Measurements from ENCODE around the gene SSTR1. TPM values are rescaled to one million over a fixed set of nuclear protein-coding genes. Genes with fewer than 3 reads are reported as not detected.
"Not testable (repeated sequence)": the region's sequence is repeated elsewhere in the genome, so short reads cannot be mapped to it uniquely, and the experiment has no call there.

SSTR1 gene
- total RNA-seq, 1 donor from 2014 or later, result not detected

GRCh38 chr14:38189930-38190726 is 17.6 kb upstream of the SSTR1 start:
- Mint-ChIP-seq H3K4me1 (ENCODE audit: low read depth, unreplicated experiment) (peaks cover 13% of the 10 kb centered on the region), H3K9me3 (ENCODE audit: unreplicated experiment) (peaks cover 5% of the 10 kb centered on the region), H3K4me3 (ENCODE audit: unreplicated experiment) (no peak overlapping the region), H3K27me3 (ENCODE audit: low read depth, unreplicated experiment) (peaks cover 46% of the 10 kb centered on the region), H3K36me3 (ENCODE audit: low read depth, unreplicated experiment) (no peaks in the 10 kb centered on the region), H3K27ac (ENCODE audit: unreplicated experiment) (no peak overlapping the region)
- Histone ChIP-seq H3K27me3 (ENCODE audit: insufficient read depth, low read length) (no peaks in the 10 kb centered on the region), H3K27ac (ENCODE audit: low read depth, low read length) (no peak overlapping the region), H3K4me3 (ENCODE audit: insufficient read depth, low read depth, low read length) (no peak overlapping the region), H4K20me1 (ENCODE audit: insufficient read depth, low read length) (no peaks in the 10 kb centered on the region), H2AFZ (ENCODE audit: low read depth, low read length) (no peak overlapping the region), H3K4me2 (ENCODE audit: low read length) (no peak overlapping the region), H3K9ac (ENCODE audit: low read length) (no peak overlapping the region), H3K4me1 (ENCODE audit: insufficient read depth, low read length) (no peaks in the 10 kb centered on the region), H3K36me3 (ENCODE audit: insufficient read depth, low read length) (no peaks in the 10 kb centered on the region), H3K79me2 (ENCODE audit: insufficient read depth, low read length) (no peaks in the 10 kb centered on the region), H3K9me3 (ENCODE audit: insufficient read depth, low read depth, low read length) (no peaks in the 10 kb centered on the region)
- DNase-seq (ENCODE audit: low read depth) (no peak), FAIRE-seq (no peak)
- TF ChIP-seq CTCF (IDR thresholded peaks at IDR 0.05; ENCODE audit: insufficient read depth, low read depth, low read length) (no peak), EZH2 (IDR thresholded peaks at IDR 0.05; ENCODE audit: insufficient read depth, low read length) (no peak)

- H4K20me1 ChIP-seq (ENCODE audit: insufficient read depth, low read length); H3K27ac ChIP-seq (ENCODE audit: low read depth, low read length); H3K27me3 ChIP-seq (ENCODE audit: insufficient read depth, low read length); FAIRE-seq; H3K36me3 Mint-ChIP-seq (ENCODE audit: low read depth, unreplicated experiment); H3K4me3 ChIP-seq (ENCODE audit: insufficient read depth, low read depth, low read length); H3K4me2 ChIP-seq (ENCODE audit: low read length); H3K9me3 ChIP-seq (ENCODE audit: insufficient read depth, low read depth, low read length); DNase-seq (ENCODE audit: low read depth); H3K36me3 ChIP-seq (ENCODE audit: insufficient read depth, low read length); H3K27ac Mint-ChIP-seq (ENCODE audit: unreplicated experiment); H3K9ac ChIP-seq (ENCODE audit: low read length); H3K4me1 ChIP-seq (ENCODE audit: insufficient read depth, low read length); H3K79me2 ChIP-seq (ENCODE audit: insufficient read depth, low read length); H3K4me3 Mint-ChIP-seq (ENCODE audit: unreplicated experiment); H3K9me3 Mint-ChIP-seq (ENCODE audit: unreplicated experiment); H2AFZ ChIP-seq (ENCODE audit: low read depth, low read length): not testable (repeated sequence)
- peaks cover 13% of the 10 kb centered on the region for H3K4me1 Mint-ChIP-seq (ENCODE audit: low read depth, unreplicated experiment)
- peaks cover 50% of the 10 kb centered on the region for H3K27me3 Mint-ChIP-seq (ENCODE audit: low read depth, unreplicated experiment)
Observed at GRCh38 chr14:38190846-38191245, 16.9 kb upstream of the SSTR1 start.

- not testable (repeated sequence) for H3K4me3 Mint-ChIP-seq (ENCODE audit: unreplicated experiment); H3K27ac Mint-ChIP-seq (ENCODE audit: unreplicated experiment); H4K20me1 ChIP-seq (ENCODE audit: insufficient read depth, low read length); H3K9ac ChIP-seq (ENCODE audit: low read length); H3K4me2 ChIP-seq (ENCODE audit: low read length); FAIRE-seq; H3K4me3 ChIP-seq (ENCODE audit: insufficient read depth, low read depth, low read length); H3K36me3 Mint-ChIP-seq (ENCODE audit: low read depth, unreplicated experiment); H3K27me3 ChIP-seq (ENCODE audit: insufficient read depth, low read length); H3K9me3 Mint-ChIP-seq (ENCODE audit: unreplicated experiment); H3K36me3 ChIP-seq (ENCODE audit: insufficient read depth, low read length); H3K4me1 ChIP-seq (ENCODE audit: insufficient read depth, low read length); H3K9me3 ChIP-seq (ENCODE audit: insufficient read depth, low read depth, low read length); H2AFZ ChIP-seq (ENCODE audit: low read depth, low read length); H3K27ac ChIP-seq (ENCODE audit: low read depth, low read length); DNase-seq (ENCODE audit: low read depth); H3K79me2 ChIP-seq (ENCODE audit: insufficient read depth, low read length)
- Mint-ChIP-seq H3K27me3 (ENCODE audit: low read depth, unreplicated experiment) (peaks cover 50% of the 10 kb centered on the region), H3K4me1 (ENCODE audit: low read depth, unreplicated experiment) (peaks cover 11% of the 10 kb centered on the region)
Observed at GRCh38 chr14:38191491-38191890, 16.2 kb upstream of the SSTR1 start.

All from astrocyte (in vitro differentiated cells and primary cell).